WTC11 (cell line): ENCODE measurements around the gene CDIP1. TPM values are rescaled to one million over a fixed set of nuclear protein-coding genes. Genes with fewer than 3 reads are reported as not detected.

Experiments
- ATAC-seq: fragments of 200-7000 bp; cut with Tn5 transposase; 2 replicates; pipeline ENCODE4 v1.10.0; 2021; ENCODE audit warnings: mild to moderate bottlenecking, moderate library complexity
- CTCF ChIA-PET: fragments of 300-600 bp; sonication (Branson Sonifier 250); formaldehyde crosslinking; loops from one replicate; lab custom pipeline; 2021; ENCODE audit warnings: antibody characterized with exemption; lab: Charles Lee
- POLR2A ChIA-PET: fragments of 350-600 bp; sonication (Branson Sonifier 250); formaldehyde crosslinking; loops from one replicate; lab custom pipeline; 2021; ENCODE audit warnings: antibody characterized with exemption; lab: Charles Lee
- DNase-seq: peaks from one replicate; pipeline ENCODE4 v3.0.0; 2021; ENCODE audit warnings: low spot score
- H3K27ac Mint-ChIP-seq: 2 replicates; pipeline ENCODE4 v1.8.0; 2021; ENCODE audit warnings: mixed read lengths
- H3K27me3 Mint-ChIP-seq: 2 replicates; pipeline ENCODE4 v1.8.0; 2021; ENCODE audit warnings: low read depth, mild to moderate bottlenecking, moderate library complexity, mixed read lengths
- H3K36me3 Mint-ChIP-seq: 2 replicates; pipeline ENCODE4 v1.8.0; 2021; ENCODE audit warnings: mixed read lengths
- H3K4me1 Mint-ChIP-seq: 2 replicates; pipeline ENCODE4 v1.8.0; 2022; ENCODE audit warnings: mixed read lengths
- H3K4me3 Mint-ChIP-seq: 2 replicates; pipeline ENCODE4 v1.8.0; 2021; ENCODE audit warnings: mild to moderate bottlenecking, moderate library complexity, mixed read lengths
- H3K9me3 Mint-ChIP-seq: 2 replicates; pipeline ENCODE4 v1.8.0; 2021; ENCODE audit warnings: mixed read lengths
- CBFB ChIP-seq: sonication (generic); formaldehyde crosslinking; IDR thresholded peaks from 2 replicates; pipeline ENCODE4 v1.8.1; 2022; ENCODE audit warnings: mild to moderate bottlenecking, low read depth, missing genetic modification reagents
- CREB1 ChIP-seq: sonication (generic); formaldehyde crosslinking; IDR thresholded peaks from 2 replicates; pipeline ENCODE4 v1.8.0; 2023; ENCODE audit warnings: mild to moderate bottlenecking, missing genetic modification reagents
- CREM ChIP-seq: sonication (generic); formaldehyde crosslinking; IDR thresholded peaks from 2 replicates; pipeline ENCODE4 v1.8.1; 2022; ENCODE audit warnings: mild to moderate bottlenecking, missing genetic modification reagents, moderate library complexity
- E2F1 ChIP-seq: sonication (generic); formaldehyde crosslinking; IDR thresholded peaks from 2 replicates; pipeline ENCODE4 v1.8.0; 2022; ENCODE audit warnings: mild to moderate bottlenecking, missing genetic modification reagents
- ELF4 ChIP-seq: sonication (generic); formaldehyde crosslinking; IDR thresholded peaks from 2 replicates; pipeline ENCODE4 v1.8.1; 2022; ENCODE audit warnings: low read depth, mild to moderate bottlenecking, moderate library complexity, missing genetic modification reagents
- ESRRA ChIP-seq: sonication (generic); formaldehyde crosslinking; IDR thresholded peaks from 2 replicates; pipeline ENCODE4 v1.8.1; 2022; ENCODE audit warnings: mild to moderate bottlenecking, missing genetic modification reagents, borderline replicate concordance
- FOXK1 ChIP-seq: sonication (generic); formaldehyde crosslinking; IDR thresholded peaks from 2 replicates; pipeline ENCODE4 v1.8.0; 2022; ENCODE audit warnings: mild to moderate bottlenecking, moderate library complexity, missing genetic modification reagents
- FOXP1 ChIP-seq: sonication (generic); formaldehyde crosslinking; IDR thresholded peaks from 2 replicates; pipeline ENCODE4 v1.8.0; 2022; ENCODE audit warnings: missing genetic modification reagents, mild to moderate bottlenecking, moderate library complexity, borderline replicate concordance
- GABPB1 ChIP-seq: sonication (generic); formaldehyde crosslinking; IDR thresholded peaks from 2 replicates; pipeline ENCODE4 v1.8.1; 2023; ENCODE audit warnings: mild to moderate bottlenecking, missing genetic modification reagents
- GTF2I ChIP-seq: fragments of 250-450 bp; sonication (Bioruptor Pico); conservative IDR thresholded peaks from 2 replicates; pipeline ENCODE4 v1.4.0; 2021; ENCODE audit warnings: mild to moderate bottlenecking
- JAZF1 ChIP-seq: fragments of 250-450 bp; sonication (Bioruptor Pico); IDR thresholded peaks from 2 replicates; pipeline ENCODE4 v1.9.0; 2021; ENCODE audit warnings: moderate library complexity, mild to moderate bottlenecking, inconsistent platforms
- MXD4 ChIP-seq: fragments of 250-450 bp; sonication (Bioruptor Pico); IDR thresholded peaks from 2 replicates; pipeline ENCODE4 v1.8.0; 2021; ENCODE audit warnings: mild to moderate bottlenecking, moderate library complexity, borderline replicate concordance
- MYBL2 ChIP-seq: sonication (generic); formaldehyde crosslinking; IDR thresholded peaks from 2 replicates; pipeline ENCODE4 v1.8.1; 2023; ENCODE audit warnings: mild to moderate bottlenecking, moderate library complexity, missing genetic modification reagents
- NFYB ChIP-seq: sonication (generic); formaldehyde crosslinking; conservative IDR thresholded peaks from 2 replicates; pipeline ENCODE4 v1.8.0; 2022; ENCODE audit warnings: low read depth, missing genetic modification reagents
- NR1H2 ChIP-seq: sonication (generic); formaldehyde crosslinking; IDR thresholded peaks from 2 replicates; pipeline ENCODE4 v1.9.0; 2021; ENCODE audit warnings: mild to moderate bottlenecking, moderate library complexity, missing genetic modification reagents
- PREB ChIP-seq: sonication (generic); formaldehyde crosslinking; IDR thresholded peaks from 2 replicates; pipeline ENCODE4 v1.8.1; 2022; ENCODE audit warnings: mild to moderate bottlenecking, missing genetic modification reagents, moderate library complexity, borderline replicate concordance
- RORB ChIP-seq: fragments of 250-450 bp; sonication (Bioruptor Pico); IDR thresholded peaks from 2 replicates; pipeline ENCODE4 v1.9.0; 2021; ENCODE audit warnings: mild to moderate bottlenecking
- TEAD1 ChIP-seq: sonication (generic); formaldehyde crosslinking; IDR thresholded peaks from 2 replicates; pipeline ENCODE4 v1.8.0; 2022; ENCODE audit warnings: mild to moderate bottlenecking, missing genetic modification reagents
- ZNF232 ChIP-seq: sonication (generic); formaldehyde crosslinking; IDR thresholded peaks from 2 replicates; pipeline ENCODE4 v1.8.0; 2022; ENCODE audit warnings: mild to moderate bottlenecking, missing genetic modification reagents
- ZSCAN18 ChIP-seq: fragments of 250-450 bp; sonication (Bioruptor Pico); IDR thresholded peaks from 2 replicates; pipeline ENCODE4 v2.1.2; 2022; ENCODE audit warnings: mild to moderate bottlenecking, moderate library complexity
- total RNA-seq: library from RNA; stranded (reverse); gene quantifications from 3 replicates; pipeline ENCODE4 v1.2.3, GENCODE V29; 2021
- TF ChIP-seq, protein P1 (sequence below): sonication (generic); formaldehyde crosslinking; IDR thresholded peaks from 2 replicates; pipeline ENCODE4 v1.8.0; 2023; ENCODE audit warnings: mild to moderate bottlenecking, missing genetic modification reagents
- TF ChIP-seq, protein P2 (sequence below): sonication (generic); formaldehyde crosslinking; IDR thresholded peaks from 2 replicates; pipeline ENCODE4 v1.8.1; 2023; ENCODE audit warnings: mild to moderate bottlenecking, missing genetic modification reagents, moderate library complexity
- TF ChIP-seq, protein P3 (sequence below): fragments of 250-450 bp; sonication (Bioruptor Pico); IDR thresholded peaks from 2 replicates; pipeline ENCODE4 v1.9.0; 2021; ENCODE audit warnings: mild to moderate bottlenecking
- TF ChIP-seq, protein P4 (sequence below): sonication (generic); formaldehyde crosslinking; IDR thresholded peaks from 2 replicates; pipeline ENCODE4 v1.8.1; 2023; ENCODE audit warnings: mild to moderate bottlenecking, missing genetic modification reagents, moderate library complexity

The CDIP1 gene
- total RNA-seq, 1 experiment from 2014 or later, result 68.9 TPM

- Mint-ChIP-seq H3K36me3 (no peaks in the 10 kb centered on the region), H3K27ac (no peak overlapping the region; the same call in 1 of the 2 replicates), H3K9me3 (no peaks in the 10 kb centered on the region), H3K4me1 (peaks cover 20% of the 10 kb centered on the region), H3K27me3 (no peaks in the 10 kb centered on the region), H3K4me3 (no peak overlapping the region)
- POLR2A ChIA-PET, result no interaction called here
- TF ChIP-seq NR1H2 (CRISPR knock-in tag) (no peak), FOXK1 (CRISPR knock-in tag) (no peak), MYBL2 (no peak), RORB (CRISPR knock-in tag) (no peak), JAZF1 (no peak), ESRRA (CRISPR knock-in tag) (no peak), CREM (CRISPR knock-in tag) (no peak), ZNF232 (CRISPR knock-in tag) (no peak), CBFB (CRISPR knock-in tag) (no peak), GABPB1 (no peak), NFYB (no peak), CREB1 (CRISPR knock-in tag) (no peak), ZSCAN18 (CRISPR knock-in tag) (no peak), MXD4 (CRISPR knock-in tag) (no peak), ELF4 (CRISPR knock-in tag) (no peak)
- TF ChIP-seq, protein P1, sequence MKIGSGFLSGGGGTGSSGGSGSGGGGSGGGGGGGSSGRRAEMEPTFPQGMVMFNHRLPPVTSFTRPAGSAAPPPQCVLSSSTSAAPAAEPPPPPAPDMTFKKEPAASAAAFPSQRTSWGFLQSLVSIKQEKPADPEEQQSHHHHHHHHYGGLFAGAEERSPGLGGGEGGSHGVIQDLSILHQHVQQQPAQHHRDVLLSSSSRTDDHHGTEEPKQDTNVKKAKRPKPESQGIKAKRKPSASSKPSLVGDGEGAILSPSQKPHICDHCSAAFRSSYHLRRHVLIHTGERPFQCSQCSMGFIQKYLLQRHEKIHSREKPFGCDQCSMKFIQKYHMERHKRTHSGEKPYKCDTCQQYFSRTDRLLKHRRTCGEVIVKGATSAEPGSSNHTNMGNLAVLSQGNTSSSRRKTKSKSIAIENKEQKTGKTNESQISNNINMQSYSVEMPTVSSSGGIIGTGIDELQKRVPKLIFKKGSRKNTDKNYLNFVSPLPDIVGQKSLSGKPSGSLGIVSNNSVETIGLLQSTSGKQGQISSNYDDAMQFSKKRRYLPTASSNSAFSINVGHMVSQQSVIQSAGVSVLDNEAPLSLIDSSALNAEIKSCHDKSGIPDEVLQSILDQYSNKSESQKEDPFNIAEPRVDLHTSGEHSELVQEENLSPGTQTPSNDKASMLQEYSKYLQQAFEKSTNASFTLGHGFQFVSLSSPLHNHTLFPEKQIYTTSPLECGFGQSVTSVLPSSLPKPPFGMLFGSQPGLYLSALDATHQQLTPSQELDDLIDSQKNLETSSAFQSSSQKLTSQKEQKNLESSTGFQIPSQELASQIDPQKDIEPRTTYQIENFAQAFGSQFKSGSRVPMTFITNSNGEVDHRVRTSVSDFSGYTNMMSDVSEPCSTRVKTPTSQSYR (CRISPR knock-in tag), result no peak
- TF ChIP-seq, protein P2, sequence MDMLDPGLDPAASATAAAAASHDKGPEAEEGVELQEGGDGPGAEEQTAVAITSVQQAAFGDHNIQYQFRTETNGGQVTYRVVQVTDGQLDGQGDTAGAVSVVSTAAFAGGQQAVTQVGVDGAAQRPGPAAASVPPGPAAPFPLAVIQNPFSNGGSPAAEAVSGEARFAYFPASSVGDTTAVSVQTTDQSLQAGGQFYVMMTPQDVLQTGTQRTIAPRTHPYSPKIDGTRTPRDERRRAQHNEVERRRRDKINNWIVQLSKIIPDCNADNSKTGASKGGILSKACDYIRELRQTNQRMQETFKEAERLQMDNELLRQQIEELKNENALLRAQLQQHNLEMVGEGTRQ (CRISPR knock-in tag), result no peak
- TF ChIP-seq, protein P3, sequence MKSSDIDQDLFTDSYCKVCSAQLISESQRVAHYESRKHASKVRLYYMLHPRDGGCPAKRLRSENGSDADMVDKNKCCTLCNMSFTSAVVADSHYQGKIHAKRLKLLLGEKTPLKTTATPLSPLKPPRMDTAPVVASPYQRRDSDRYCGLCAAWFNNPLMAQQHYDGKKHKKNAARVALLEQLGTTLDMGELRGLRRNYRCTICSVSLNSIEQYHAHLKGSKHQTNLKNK (CRISPR knock-in tag), result no peak
- TF ChIP-seq, protein P4, sequence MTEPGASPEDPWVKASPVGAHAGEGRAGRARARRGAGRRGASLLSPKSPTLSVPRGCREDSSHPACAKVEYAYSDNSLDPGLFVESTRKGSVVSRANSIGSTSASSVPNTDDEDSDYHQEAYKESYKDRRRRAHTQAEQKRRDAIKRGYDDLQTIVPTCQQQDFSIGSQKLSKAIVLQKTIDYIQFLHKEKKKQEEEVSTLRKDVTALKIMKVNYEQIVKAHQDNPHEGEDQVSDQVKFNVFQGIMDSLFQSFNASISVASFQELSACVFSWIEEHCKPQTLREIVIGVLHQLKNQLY (CRISPR knock-in tag), result no peak
- ATAC-seq (no peak), DNase-seq (no peak)
- CTCF ChIA-PET, result interaction anchor here (1.3 to 4.3 kb wide), 5 partner anchors 16 to 108 kb away, joined by 4 to 21 read pairs (median 13); partner anchors contain the start of gene MGRN1
Measured at GRCh38 chr16:4515611-4516233, 22.9 kb downstream of the CDIP1 start.

DNA sequence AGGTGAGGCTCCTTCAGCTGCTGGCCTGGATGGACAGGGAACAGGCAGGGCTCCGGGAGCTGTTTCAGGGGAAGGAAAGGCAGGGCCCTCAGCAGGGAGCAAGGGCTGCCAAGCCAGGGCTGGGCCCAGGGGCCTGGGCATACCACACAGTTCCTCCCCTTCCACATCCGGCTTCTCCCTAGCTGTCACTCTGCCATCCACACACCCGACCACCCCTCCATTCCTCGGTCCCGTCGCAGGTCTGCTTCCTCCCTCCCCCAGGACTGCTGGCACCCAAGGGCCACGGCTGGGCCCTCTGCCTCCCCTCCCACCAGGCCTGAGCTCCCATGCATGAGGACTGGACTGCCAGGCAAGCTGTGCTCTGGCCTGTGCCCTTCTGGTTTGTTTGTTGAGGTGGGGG, 24.0 kb downstream of the CDIP1 start:
- Mint-ChIP-seq H3K4me3 (no peak overlapping the region), H3K36me3 (peaks cover 3% of the 10 kb centered on the region; the same call in 1 of the 2 replicates), H3K27ac (peak overlapping the region; percentile 34; the same call in 1 of the 2 replicates), H3K4me1 (peaks cover 16% of the 10 kb centered on the region), H3K27me3 (no peaks in the 10 kb centered on the region), H3K9me3 (no peaks in the 10 kb centered on the region)
- no peak for DNase-seq
- ATAC-seq, result no peak
- CTCF ChIA-PET, result interaction anchor here (0.6 to 4.3 kb wide), 14 partner anchors 9 to 112 kb away, joined by 3 to 21 read pairs (median 4); partner anchors contain the start of genes CDIP1 and MGRN1
- POLR2A ChIA-PET, result no interaction called here
- no peak for TF ChIP-seq E2F1 (CRISPR knock-in tag)
- no peak for TF ChIP-seq GABPB1
- TF ChIP-seq TEAD1 (CRISPR knock-in tag), result no peak
- TF ChIP-seq FOXP1 (CRISPR knock-in tag), result no peak
- no peak for TF ChIP-seq PREB
- TF ChIP-seq, protein P3 (CRISPR knock-in tag), result no peak
- TF ChIP-seq GTF2I (CRISPR knock-in tag), result no peak
